Transverse colon (tissue), 4 donors: ENCODE data around the gene VASH2. TPM values are rescaled to one million over a fixed set of nuclear protein-coding genes. Genes with fewer than 3 reads are reported as not detected.

ENCODE experiments used
- DNase-seq: peaks from one replicate; pipeline ENCODE4 v3.0.0-alpha.2; 2019
- H3K27ac ChIP-seq, 4 donors: fragments of 200-600 bp; sonication (generic); 2 replicates each; pipeline ENCODE4 v1.5.1; 2016 to 2018; ENCODE audit warnings: inconsistent platforms in 4 of 4
- H3K27me3 ChIP-seq: fragments of 200-600 bp; sonication (generic); 2 replicates; pipeline ENCODE4 v1.5.1; 2017; ENCODE audit warnings: inconsistent platforms
- H3K36me3 ChIP-seq, 4 donors: fragments of 200-600 bp; sonication (generic); 2 replicates each; pipeline ENCODE4 v1.5.1; 2017 to 2019; ENCODE audit warnings: inconsistent platforms in 4 of 4
- H3K4me1 ChIP-seq, 4 donors: fragments of 200-600 bp; sonication (generic); 2 replicates each; pipeline ENCODE4 v1.5.1; 2017 to 2020; ENCODE audit warnings: inconsistent platforms in 4 of 4
- H3K4me3 ChIP-seq, 4 donors: fragments of 200-600 bp; sonication (generic); 1 replicate in 1 of 4; 2 replicates in 3 of 4; pipeline versions ENCODE4 v1.5.1 to v1.6.1; 2017 to 2019; ENCODE audit warnings: inconsistent platforms in 4 of 4
- H3K9me3 ChIP-seq, 2 donors: fragments of 200-600 bp; sonication (generic); 2 replicates each; pipeline ENCODE4 v1.5.1; 2017 to 2019; ENCODE audit warnings: inconsistent platforms in 2 of 2
- EP300 ChIP-seq: sonication (generic); formaldehyde crosslinking; IDR thresholded peaks from one replicate; pipeline ENCODE4 v1.6.1; 2017; ENCODE audit warnings: antibody characterized with exemption, low read depth
- POLR2A ChIP-seq: fragments of 450-650 bp; IDR thresholded peaks from one replicate; pipeline ENCODE4 v1.6.1; 2016; ENCODE audit warnings: antibody characterized with exemption, mild to moderate bottlenecking, moderate library complexity
- POLR2AphosphoS5 ChIP-seq, 3 donors: sonication (generic); formaldehyde crosslinking; IDR thresholded peaks; one replicate each; pipeline ENCODE4 v1.6.1; 2016; ENCODE audit warnings: antibody characterized with exemption in 3 of 3
- WGBS, 2 donors: methylation state at CpG; one replicate each; pipeline ENCODE4 v1.1.5; 2018; ENCODE audit warnings: low coverage in 1 of 2; 5-methylcytosine and 5-hydroxymethylcytosine counted together
- in situ Hi-C, 4 donors: fragments of 200-750 bp; cut with MboI; loops; one replicate each; pipeline versions ENCODE4 v1.15.0 to v1.15.1; 2017; ENCODE audit warnings: low sequenced_read_pairs in 3 of 4, low pct_ligation_motif_present in 1 of 4, low pct_unique_long_range_greater_than_20kb in 1 of 4
- intact Hi-C: fragments of 100-400 bp; cut with DNase I; formaldehyde crosslinking; loops from one replicate; pipeline ENCODE4 v1.15.1; 2023; ENCODE audit warnings: low total_unique reads
- total RNA-seq, 4 donors: library from RNA; depleted of rRNA; stranded (reverse); fragments of >200 nt; gene quantifications; one replicate each; pipeline ENCODE4 v1.1.0, GENCODE V29; 2016
- TF ChIP-seq, protein P1 (sequence below), 5 experiments: fragments of 200-600 bp in 3 of 5; fragments of 450-650 bp in 2 of 5; sonication (generic) in 3 of 5; IDR thresholded peaks; 1 replicate in 2 of 5; 2 replicates in 3 of 5; pipeline ENCODE4 v1.5.1; 2016 to 2017; ENCODE audit warnings: antibody characterized with exemption in 5 of 5, inconsistent platforms in 3 of 5, mild to moderate bottlenecking in 2 of 5, moderate library complexity in 1 of 5

VASH2 gene
- total RNA-seq, 4 donors from 2014 or later, result 1.1 to 1.7 TPM; not detected in 2

DNA sequence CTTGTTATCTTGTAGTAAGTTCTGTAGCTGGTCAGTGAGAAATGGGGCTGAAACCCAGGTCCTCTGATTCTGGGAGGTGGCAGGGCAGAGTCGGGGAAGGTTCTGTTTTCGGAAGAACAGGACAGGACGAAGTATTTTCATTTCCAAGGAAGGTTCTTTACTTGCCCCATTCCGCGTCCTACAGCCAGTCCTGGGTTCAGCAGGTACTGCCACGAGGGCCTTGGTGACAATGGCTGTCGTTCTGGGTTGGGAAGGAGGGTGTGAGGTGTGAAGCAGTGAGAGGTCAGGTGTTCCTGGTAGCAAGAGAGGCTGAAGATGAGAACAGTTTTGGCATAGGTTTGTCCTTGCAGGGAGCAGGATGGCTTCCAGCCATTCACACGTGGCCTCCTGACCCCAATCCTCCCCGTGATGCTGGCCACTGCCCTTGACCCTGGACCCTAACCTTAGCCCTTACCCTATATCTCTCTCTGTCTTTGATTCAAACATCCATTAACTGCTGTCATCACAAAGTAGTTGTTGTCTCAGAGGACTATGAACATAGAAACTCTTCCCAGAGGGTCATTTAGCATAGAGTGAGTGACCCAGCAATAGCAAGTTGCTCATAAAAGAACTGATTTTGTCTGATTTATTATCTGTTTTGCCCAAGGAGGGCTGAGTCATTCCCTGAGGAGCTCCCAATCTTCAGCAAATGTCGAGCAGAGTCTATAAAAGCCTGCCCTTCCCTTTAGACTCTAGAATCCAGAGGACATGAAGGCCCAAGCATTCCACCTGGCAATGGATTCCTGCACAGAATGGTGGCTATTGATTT, 25.0 kb downstream of the VASH2 start:
- no peaks in the 10 kb centered on the region for H3K27me3 ChIP-seq
- no peak overlapping the region for H3K27ac ChIP-seq
- H3K4me3 ChIP-seq, result no peak overlapping the region
- 86 to 87% methylated on average over 6 to 10 of the region's 10 CpGs for WGBS, 2 donors
- in situ Hi-C loops (loop anchor here (25.0 kb wide), 3 partner anchors 163 to 513 kb away; no protein-coding TSS in a partner anchor), intact Hi-C loops (no loop called here)
- TF ChIP-seq POLR2AphosphoS5 (IDR thresholded peaks at IDR 0.05), result no peak
- no peak for TF ChIP-seq POLR2A
- no peak for TF ChIP-seq EP300
- TF ChIP-seq, protein P1, sequence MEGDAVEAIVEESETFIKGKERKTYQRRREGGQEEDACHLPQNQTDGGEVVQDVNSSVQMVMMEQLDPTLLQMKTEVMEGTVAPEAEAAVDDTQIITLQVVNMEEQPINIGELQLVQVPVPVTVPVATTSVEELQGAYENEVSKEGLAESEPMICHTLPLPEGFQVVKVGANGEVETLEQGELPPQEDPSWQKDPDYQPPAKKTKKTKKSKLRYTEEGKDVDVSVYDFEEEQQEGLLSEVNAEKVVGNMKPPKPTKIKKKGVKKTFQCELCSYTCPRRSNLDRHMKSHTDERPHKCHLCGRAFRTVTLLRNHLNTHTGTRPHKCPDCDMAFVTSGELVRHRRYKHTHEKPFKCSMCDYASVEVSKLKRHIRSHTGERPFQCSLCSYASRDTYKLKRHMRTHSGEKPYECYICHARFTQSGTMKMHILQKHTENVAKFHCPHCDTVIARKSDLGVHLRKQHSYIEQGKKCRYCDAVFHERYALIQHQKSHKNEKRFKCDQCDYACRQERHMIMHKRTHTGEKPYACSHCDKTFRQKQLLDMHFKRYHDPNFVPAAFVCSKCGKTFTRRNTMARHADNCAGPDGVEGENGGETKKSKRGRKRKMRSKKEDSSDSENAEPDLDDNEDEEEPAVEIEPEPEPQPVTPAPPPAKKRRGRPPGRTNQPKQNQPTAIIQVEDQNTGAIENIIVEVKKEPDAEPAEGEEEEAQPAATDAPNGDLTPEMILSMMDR (IDR thresholded peaks at IDR 0.05), result no peak
- no peaks in the 10 kb centered on the region for H3K9me3 ChIP-seq
- DNase-seq, result no peak
- H3K36me3 ChIP-seq, result no peaks in the 10 kb centered on the region
- no peaks in the 10 kb centered on the region for H3K4me1 ChIP-seq

DNA sequence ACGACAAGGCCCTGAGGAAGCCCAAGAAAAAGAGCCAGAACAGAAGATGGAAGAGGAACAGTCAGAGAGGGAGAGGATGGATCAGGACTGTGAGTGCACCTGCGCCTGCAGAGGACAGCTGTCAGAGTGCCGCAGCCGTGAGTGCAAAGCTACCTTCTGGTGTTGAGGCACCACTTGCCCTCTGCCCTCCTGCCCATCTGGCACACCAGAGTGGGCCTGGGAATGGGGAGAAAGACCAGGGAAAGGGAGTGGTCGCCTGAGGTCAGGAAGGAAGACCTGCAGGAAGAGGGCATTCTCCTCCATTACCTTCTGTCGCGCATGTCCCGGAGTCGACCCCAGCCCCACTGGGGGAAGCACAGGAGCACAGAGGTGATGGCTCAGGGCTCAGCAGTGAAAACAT, 26.2 kb downstream of the VASH2 start:
- Histone ChIP-seq H3K27me3 (no peaks in the 10 kb centered on the region), H3K27ac (no peak overlapping the region), H3K4me1 (peaks cover 0 to 9% (median 1%) of the 10 kb centered on the region in 4 donors), H3K9me3 (no peaks in the 10 kb centered on the region), H3K4me3 (no peak overlapping the region), H3K36me3 (no peaks in the 10 kb centered on the region)
- in situ Hi-C loops, result loop anchor here (25.0 kb wide), 3 partner anchors 164 to 514 kb away; no protein-coding TSS in a partner anchor
- TF ChIP-seq, protein P1 (IDR thresholded peaks at IDR 0.05), result no peak
- no peak for TF ChIP-seq POLR2AphosphoS5 (IDR thresholded peaks at IDR 0.05)
- TF ChIP-seq EP300, result no peak
- no peak for TF ChIP-seq POLR2A
- DNase-seq, result no peak
- 89 to 95% methylated on average over 7 to 9 of the region's 9 CpGs for WGBS, 2 donors
- intact Hi-C loops, result no loop called here

DNA sequence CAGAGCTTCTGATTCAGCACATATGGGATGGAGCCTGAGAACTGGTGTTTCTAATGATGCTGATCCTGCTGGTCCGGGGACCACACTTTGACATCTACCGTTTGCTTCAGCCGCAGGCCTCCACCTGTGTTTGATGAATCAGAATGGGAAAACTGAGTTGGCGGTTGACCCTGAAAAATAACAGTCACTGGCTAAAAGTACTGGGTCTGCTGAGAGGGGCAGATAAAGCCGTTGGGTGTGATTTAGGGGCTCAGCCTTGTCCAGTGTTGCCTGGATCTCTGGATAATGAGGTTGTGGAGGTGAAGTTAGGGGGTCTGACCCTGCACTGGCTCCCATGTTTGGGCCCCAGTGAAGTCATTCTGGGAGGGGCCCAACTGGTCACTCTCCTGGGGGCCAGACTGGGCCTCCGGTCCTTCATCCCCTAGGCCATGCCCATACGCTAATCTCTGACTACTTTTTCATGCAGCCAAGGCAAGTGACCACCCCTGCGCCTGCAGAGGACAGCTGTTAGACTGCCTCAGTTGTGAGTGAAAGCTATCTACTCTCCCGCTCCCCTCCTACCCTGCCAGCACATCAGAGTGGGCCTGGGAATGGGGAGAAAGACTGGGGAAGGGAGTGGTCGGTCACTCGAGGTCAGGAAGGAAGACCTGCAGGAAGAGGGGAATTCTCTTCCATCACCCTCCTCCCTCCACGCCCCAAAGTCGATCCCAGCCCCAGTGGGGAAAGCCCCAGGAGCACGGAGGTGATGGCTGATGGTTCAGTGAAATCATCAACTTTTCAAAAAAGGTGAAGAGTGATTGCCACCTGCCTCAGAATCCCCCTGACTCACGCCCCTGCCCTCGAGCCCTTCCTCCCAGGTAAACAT, 27.7 kb downstream of the VASH2 start:
- no peak for TF ChIP-seq POLR2AphosphoS5 (IDR thresholded peaks at IDR 0.05)
- TF ChIP-seq POLR2A, result no peak
- TF ChIP-seq EP300, result no peak
- TF ChIP-seq, protein P1 (IDR thresholded peaks at IDR 0.05), result no peak
- intact Hi-C loops, result no loop called here
- H3K27ac ChIP-seq, result no peak overlapping the region
- peaks cover 0 to 11% (median 1%) of the 10 kb centered on the region in 4 donors for H3K4me1 ChIP-seq
- in situ Hi-C loops, result loop anchor here (25.0 kb wide), 3 partner anchors 166 to 516 kb away; no protein-coding TSS in a partner anchor
- no peaks in the 10 kb centered on the region for H3K9me3 ChIP-seq
- H3K4me3 ChIP-seq, result no peak overlapping the region
- 80 to 92% methylated on average over 2 to 15 of the region's 16 CpGs for WGBS, 2 donors
- no peaks in the 10 kb centered on the region for H3K27me3 ChIP-seq
- no peak for DNase-seq
- no peaks in the 10 kb centered on the region for H3K36me3 ChIP-seq
